Measurements from ENCODE around the gene GFOD1. TPM values are rescaled to one million over a fixed set of nuclear protein-coding genes. Genes with fewer than 3 reads are reported as not detected.

Gene GFOD1
- total and polyA plus RNA-seq, 2 of the 4 experiments (the other 2 are of a cell fraction) = 1.8 to 3.4 TPM

GRCh38 chr6:13419422-13420195 lies 67.8 kb downstream of the GFOD1 start:
- Histone ChIP-seq H3K27ac (ENCODE audit: insufficient read depth, low read length) (no peak overlapping the region), H3K9me3 (ENCODE audit: control insufficient read depth, insufficient read depth, low read length) (no peaks in the 10 kb centered on the region), H3K56ac (ENCODE audit: extremely low read depth, insufficient read depth, low read length) (no peak overlapping the region), H2BK5ac (ENCODE audit: low read depth, low read length, poor library complexity, severe bottlenecking) (no peak overlapping the region), H3K14ac (replicated peaks; ENCODE audit: low read depth, low read length) (no peak overlapping the region), H4K5ac (ENCODE audit: low read depth, low read length) (no peak overlapping the region), H2BK20ac (ENCODE audit: low read depth, low read length) (no peak overlapping the region), H4K20me1 (ENCODE audit: insufficient read depth, low read length) (no peaks in the 10 kb centered on the region), H2BK15ac (ENCODE audit: low read depth, low read length) (no peak overlapping the region), H4K8ac (ENCODE audit: low read depth in 2 of 2, low read length in 2 of 2) (no peak overlapping the region), H2BK120ac (ENCODE audit: low read depth, low read length) (no peak overlapping the region), H2AK9ac (replicated peaks; ENCODE audit: low read depth, low read length, poor library complexity) (no peak overlapping the region), H3K23ac (ENCODE audit: low read depth, low read length) (no peak overlapping the region), H2AK5ac (ENCODE audit: low read depth, low read length) (no peak overlapping the region), H3K4me3 (ENCODE audit: insufficient read depth, low read depth, low read length) (no peak overlapping the region), H3K9ac (ENCODE audit: low read depth, low read length) (no peak overlapping the region), H3K27me3 (ENCODE audit: control insufficient read depth, insufficient read depth, low read length) (no peaks in the 10 kb centered on the region), H3K79me1 (ENCODE audit: low read depth in 1 of 2, low read length in 2 of 2) (peaks cover 0 to 10% of the 10 kb centered on the region in 2 experiments; a peak in 1 of 4 replicates), H3K18ac (ENCODE audit: low read depth, low read length) (no peak overlapping the region), H3K36me3 (ENCODE audit: control insufficient read depth, insufficient read depth, low read length) (no peaks in the 10 kb centered on the region), H3K4ac (ENCODE audit: low read depth, low read length) (no peak overlapping the region), H2AFZ (replicated peaks; ENCODE audit: low read length, poor library complexity) (no peak overlapping the region), H3K4me2 (ENCODE audit: low read depth, low read length) (no peak overlapping the region), H3K9me1 (ENCODE audit: insufficient read depth, low read length) (peaks cover 12% of the 10 kb centered on the region), H4K91ac (ENCODE audit: insufficient read depth, low read depth, low read length) (no peak overlapping the region), H3K4me1 (ENCODE audit: control insufficient read depth, insufficient read depth, low read length) (peaks cover 12% of the 10 kb centered on the region)
- DNase-seq = no peak
- 93% methylated on average over 12 of the region's 26 CpGs; no CpG with 5 or more reads in 1 of the 2 experiments for WGBS, 2 experiments (ENCODE audit: extremely low coverage in 2 of 2, insufficient read length in 1 of 2)
- BruUV-seq (replicated peaks) = no TSS peak
- in situ Hi-C loops (cut with MboI; ENCODE audit: low sequenced_read_pairs) = no loop called here
- intact Hi-C loops (cut with micrococcal nuclease) = no loop called here
- dilution Hi-C loops (cut with HindIII; ENCODE audit: low sequenced_read_pairs, unreplicated experiment) = no loop called here
- no peak for ATAC-seq (ENCODE audit: low read depth)
- CTCF ChIA-PET = no interaction called here
- POLR2A ChIA-PET (ENCODE audit: unreplicated experiment) = no interaction called here
- TF ChIP-seq NFE2L2 (IDR thresholded peaks at IDR 0.05; ENCODE audit: low read depth, low read length) (no peak), POLR2A (IDR thresholded peaks at IDR 0.05; ENCODE audit: low read depth, low read length) (no peak), CEBPB (IDR thresholded peaks at IDR 0.05; ENCODE audit: low read depth, low read length) (no peak), CHD1 (IDR thresholded peaks at IDR 0.05; ENCODE audit: low read depth, low read length) (no peak), RAD21 (IDR thresholded peaks at IDR 0.05; ENCODE audit: low read length) (no peak), SMC3 (IDR thresholded peaks at IDR 0.05; ENCODE audit: low read depth, low read length) (no peak), MAFK (IDR thresholded peaks at IDR 0.05; ENCODE audit: low read depth, low read length) (no peak), ELK1 (IDR thresholded peaks at IDR 0.05; ENCODE audit: borderline replicate concordance, low read depth, low read length) (no peak), RFX5 (IDR thresholded peaks at IDR 0.05; ENCODE audit: low read depth, low read length) (no peak), BHLHE40 (IDR thresholded peaks at IDR 0.05; ENCODE audit: low read depth, low read length) (no peak), USF2 (IDR thresholded peaks at IDR 0.05; ENCODE audit: low read depth, low read length) (no peak), MXI1 (IDR thresholded peaks at IDR 0.05; ENCODE audit: borderline replicate concordance, low read depth, low read length) (no peak), FOS (IDR thresholded peaks at IDR 0.05; ENCODE audit: low read depth, low read length) (no peak), MAZ (IDR thresholded peaks at IDR 0.05; ENCODE audit: borderline replicate concordance, low read depth, low read length) (no peak), RCOR1 (IDR thresholded peaks at IDR 0.05; ENCODE audit: insufficient replicate concordance, low read length) (no peak), CTCF (conservative IDR thresholded peaks at IDR 0.05; ENCODE audit: low read depth, low read length) (no peak)
